Neural progenitor cell (in vitro differentiated cells): ENCODE measurements around the gene GDPD4. TPM values are rescaled to one million over a fixed set of nuclear protein-coding genes. Genes with fewer than 3 reads are reported as not detected.

Source experiments
- DNase-seq: peaks from one replicate; pipeline ENCODE4 v3.0.0-alpha.2; 2016; ENCODE audit warnings: low spot score
- H2AFZ ChIP-seq: fragments of 200-600 bp; sonication (generic); replicated peaks from 2 replicates; pipeline ENCODE4 v1.6.1; 2016; ENCODE audit warnings: antibody characterized with exemption
- H3F3A ChIP-seq: fragments of 200-600 bp; sonication (generic); 2 replicates; pipeline ENCODE4 v1.6.1; 2016; ENCODE audit warnings: antibody characterized with exemption, low read depth
- H3K27ac ChIP-seq: fragments of 200-600 bp; sonication (generic); 2 replicates; pipeline ENCODE4 v1.5.1; 2016; ENCODE audit warnings: mild to moderate bottlenecking
- H3K27me3 ChIP-seq: fragments of 200-600 bp; sonication (generic); 2 replicates; pipeline ENCODE4 v1.6.1; 2016; ENCODE audit warnings: mild to moderate bottlenecking, moderate library complexity
- H3K36me3 ChIP-seq: fragments of 200-600 bp; sonication (generic); 2 replicates; pipeline ENCODE4 v1.5.1; 2016
- H3K4me1 ChIP-seq: fragments of 200-600 bp; sonication (generic); 2 replicates; pipeline ENCODE4 v1.6.1; 2016; ENCODE audit warnings: mixed run types
- H3K4me2 ChIP-seq: fragments of 200-600 bp; sonication (generic); 2 replicates; pipeline ENCODE4 v1.6.1; 2016
- H3K4me3 ChIP-seq: fragments of 200-600 bp; sonication (generic); 2 replicates; pipeline ENCODE4 v1.5.1; 2016
- H3K79me2 ChIP-seq: fragments of 200-600 bp; sonication (generic); 2 replicates; pipeline ENCODE4 v1.6.1; 2016; ENCODE audit warnings: low read depth
- H3K9ac ChIP-seq: fragments of 200-600 bp; sonication (generic); 2 replicates; pipeline ENCODE4 v1.6.1; 2016
- H3K9me3 ChIP-seq: fragments of 200-600 bp; sonication (generic); 2 replicates; pipeline ENCODE4 v1.5.1; 2016; ENCODE audit warnings: low read depth
- H4K20me1 ChIP-seq: fragments of 200-600 bp; sonication (generic); 2 replicates; pipeline ENCODE4 v1.6.1; 2016; ENCODE audit warnings: low read depth
- H3K27ac Mint-ChIP-seq: 3 replicates; pipeline ENCODE4 v1.8.0; 2021; ENCODE audit warnings: mixed read lengths
- H3K27me3 Mint-ChIP-seq: 2 replicates; pipeline ENCODE4 v1.8.0; 2022; ENCODE audit warnings: low read depth, mild to moderate bottlenecking, inconsistent platforms, moderate library complexity, mixed read lengths; ENCODE audit not compliant: insufficient read depth
- H3K36me3 Mint-ChIP-seq: 3 replicates; pipeline ENCODE4 v1.8.0; 2021; ENCODE audit warnings: mixed read lengths
- H3K4me1 Mint-ChIP-seq: 3 replicates; pipeline ENCODE4 v1.8.0; 2021; ENCODE audit warnings: mixed read lengths
- H3K4me3 Mint-ChIP-seq: 3 replicates; pipeline ENCODE4 v1.8.0; 2021; ENCODE audit warnings: mild to moderate bottlenecking, moderate library complexity, mixed read lengths
- H3K9me3 Mint-ChIP-seq: 3 replicates; pipeline ENCODE4 v1.8.0; 2020; ENCODE audit warnings: mixed read lengths
- CTCF ChIP-seq: fragments of 200-600 bp; sonication (generic); IDR thresholded peaks from 2 replicates; pipeline ENCODE4 v1.5.1; 2017; ENCODE audit warnings: antibody characterized with exemption, mild to moderate bottlenecking
- EZH2 ChIP-seq: fragments of 200-600 bp; sonication (generic); IDR thresholded peaks from 2 replicates; pipeline ENCODE4 v1.6.1; 2017; ENCODE audit warnings: antibody characterized with exemption, mild to moderate bottlenecking, moderate library complexity
- EZH2phosphoT487 ChIP-seq: fragments of 200-600 bp; sonication (generic); IDR thresholded peaks from 2 replicates; pipeline ENCODE4 v1.6.1; 2017; ENCODE audit warnings: antibody characterized with exemption
- total RNA-seq: library from RNA; depleted of rRNA; stranded (reverse); fragments of >200 nt; gene quantifications from 2 replicates; pipeline ENCODE4 v1.2.3, GENCODE V29; 2015; ENCODE audit warnings: low replicate concordance

The GDPD4 gene
- total RNA-seq, 1 donor from 2014 or later: not detected

- peak overlapping the region; percentile 54 for H3K27ac Mint-ChIP-seq
Observed at GRCh38 chr11:77212314-77213007, 89.0 kb downstream of the GDPD4 start.

GRCh38 chr11:77211594-77212251, 89.8 kb downstream of the GDPD4 start:
- H3K36me3 ChIP-seq: no peaks in the 10 kb centered on the region
- no peaks in the 10 kb centered on the region for H3K9me3 ChIP-seq
- H3K4me2 ChIP-seq: no peak overlapping the region
- DNase-seq: peak; percentile 0
- H3K4me1 ChIP-seq: no peaks in the 10 kb centered on the region
- Mint-ChIP-seq H3K9me3 (no peaks in the 10 kb centered on the region), H3K36me3 (no peaks in the 10 kb centered on the region), H3K27ac (peak overlapping the region; percentile 54), H3K4me3 (no peak overlapping the region), H3K4me1 (peaks cover 4% of the 10 kb centered on the region), H3K27me3 (peaks cover 9% of the 10 kb centered on the region)
- no peak overlapping the region for H2AFZ ChIP-seq
- no peaks in the 10 kb centered on the region for H4K20me1 ChIP-seq
- no peak for TF ChIP-seq EZH2phosphoT487
- TF ChIP-seq CTCF: no peak
- TF ChIP-seq EZH2: no peak
- no peak overlapping the region for H3K27ac ChIP-seq
- no peak overlapping the region for H3K9ac ChIP-seq
- no peaks in the 10 kb centered on the region for H3K27me3 ChIP-seq
- no peak overlapping the region for H3K4me3 ChIP-seq
- no peaks in the 10 kb centered on the region for H3F3A ChIP-seq
- H3K79me2 ChIP-seq: no peaks in the 10 kb centered on the region

More at GRCh38 chr11:77212314-77213007, 89.0 kb downstream of the GDPD4 start:
- H4K20me1 ChIP-seq: no peaks in the 10 kb centered on the region
- no peaks in the 10 kb centered on the region for H3K9me3 Mint-ChIP-seq
- H3K4me3 Mint-ChIP-seq: no peak overlapping the region
- no peak overlapping the region for H3K4me2 ChIP-seq
- H3K27me3 ChIP-seq: no peaks in the 10 kb centered on the region
- no peak overlapping the region for H2AFZ ChIP-seq
- H3K4me3 ChIP-seq: no peak overlapping the region
- no peaks in the 10 kb centered on the region for H3K9me3 ChIP-seq
- no peak overlapping the region for H3K27ac ChIP-seq
- H3K9ac ChIP-seq: no peak overlapping the region
- H3K27me3 Mint-ChIP-seq: peaks cover 9% of the 10 kb centered on the region
- no peaks in the 10 kb centered on the region for H3K36me3 ChIP-seq
- TF ChIP-seq CTCF (no peak), EZH2 (no peak), EZH2phosphoT487 (no peak)
- DNase-seq: peak; percentile 1
- no peaks in the 10 kb centered on the region for H3K36me3 Mint-ChIP-seq
- no peaks in the 10 kb centered on the region for H3K79me2 ChIP-seq
- no peaks in the 10 kb centered on the region for H3K4me1 ChIP-seq
- no peaks in the 10 kb centered on the region for H3F3A ChIP-seq
- peaks cover 4% of the 10 kb centered on the region for H3K4me1 Mint-ChIP-seq

GRCh38 chr11:77211040-77211451, 90.4 kb downstream of the GDPD4 start:
- TF ChIP-seq EZH2: no peak
- TF ChIP-seq CTCF: no peak
- TF ChIP-seq EZH2phosphoT487: no peak
- H4K20me1 ChIP-seq: no peaks in the 10 kb centered on the region
- no peak overlapping the region for H3K4me3 ChIP-seq
- no peak overlapping the region for H2AFZ ChIP-seq
- H3K4me1 ChIP-seq: no peaks in the 10 kb centered on the region
- DNase-seq: no peak
- no peak overlapping the region for H3K27ac ChIP-seq
- Mint-ChIP-seq H3K27me3 (peaks cover 6% of the 10 kb centered on the region), H3K4me3 (no peak overlapping the region), H3K36me3 (no peaks in the 10 kb centered on the region), H3K4me1 (peaks cover 4% of the 10 kb centered on the region), H3K9me3 (no peaks in the 10 kb centered on the region), H3K27ac (no peak overlapping the region)
- H3K36me3 ChIP-seq: no peaks in the 10 kb centered on the region
- H3K27me3 ChIP-seq: no peaks in the 10 kb centered on the region
- no peaks in the 10 kb centered on the region for H3K9me3 ChIP-seq
- H3K9ac ChIP-seq: no peak overlapping the region
- H3K79me2 ChIP-seq: no peaks in the 10 kb centered on the region
- H3F3A ChIP-seq: no peaks in the 10 kb centered on the region
- no peak overlapping the region for H3K4me2 ChIP-seq
